Stimulated activated CD4-positive, alpha-beta T cell treated with anti-CD3 and anti-CD28 coated beads, Interleukin-1b, Interleukin-23, amount 100 ng/mL, for 48 hours (primary cell): ENCODE results near the gene ERBB4.

ENCODE experiments used
- DNase-seq: peaks from one replicate; pipeline ENCODE4 v3.0.0-alpha.2; 2020

Gene ERBB4

GRCh38 chr2:212426637-212427412 lies 111.8 kb downstream of the ERBB4 start:
- DNase-seq = no peak

DNA sequence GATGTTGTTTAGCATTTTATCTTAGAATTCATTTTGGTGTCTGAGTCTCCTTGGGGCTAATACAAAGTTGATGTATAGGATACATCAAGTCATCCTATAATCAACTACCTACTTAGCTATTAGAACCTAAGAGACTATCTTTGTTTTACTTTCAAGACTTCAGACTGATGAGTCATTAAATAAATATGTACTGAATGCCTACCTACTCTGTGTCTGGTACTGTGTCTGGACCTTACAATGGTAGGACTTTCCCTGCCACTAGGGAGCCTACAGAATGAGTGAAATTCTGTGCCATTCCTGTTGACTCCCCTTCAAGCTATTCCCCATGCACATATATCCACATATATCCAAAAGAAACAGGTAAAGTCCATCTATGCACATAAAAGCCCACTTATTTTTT lies 114.5 kb downstream of the ERBB4 start:
- no peak for DNase-seq

DNA sequence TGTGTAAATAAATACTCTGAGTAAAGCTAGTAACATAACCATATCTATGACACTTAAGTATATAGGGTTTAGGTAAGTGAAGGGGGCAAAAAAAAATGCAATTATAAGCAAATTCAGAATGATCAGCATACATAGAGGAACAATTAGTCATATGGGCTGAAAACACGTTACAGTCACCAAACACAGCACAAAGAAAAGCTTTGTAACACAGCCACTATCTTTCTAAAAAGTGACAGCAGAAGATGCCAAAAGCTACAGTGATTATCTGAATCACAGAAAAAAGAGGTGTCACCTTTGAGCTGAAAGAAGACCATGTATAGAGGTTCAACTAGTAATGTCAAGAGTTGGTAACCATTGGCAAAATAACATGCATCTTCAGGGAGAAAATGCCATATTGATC lies 115.5 kb downstream of the ERBB4 start:
- no peak for DNase-seq

GRCh38 chr2:212421556-212422334 lies 116.9 kb downstream of the ERBB4 start:
- DNase-seq = no peak

DNA sequence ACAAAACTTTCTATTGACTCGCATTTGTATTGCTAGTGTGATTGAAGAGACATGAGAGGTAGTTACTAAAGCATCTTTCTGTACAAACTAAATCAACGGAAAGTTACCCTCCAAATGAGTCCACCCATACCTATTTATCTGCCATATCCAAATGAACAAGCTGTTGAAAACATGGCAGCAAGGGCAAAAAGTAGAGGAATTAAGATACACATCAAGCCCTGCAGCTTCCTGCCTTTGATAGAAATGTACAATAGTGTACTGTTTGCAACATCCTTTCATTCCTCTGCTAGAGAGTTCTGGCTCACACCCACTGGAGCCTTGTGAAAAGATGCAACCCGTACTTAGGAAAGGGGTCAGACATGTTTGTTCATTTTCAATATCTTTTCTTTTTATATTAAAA lies 122.5 kb downstream of the ERBB4 start:
- DNase-seq = no peak

DNA sequence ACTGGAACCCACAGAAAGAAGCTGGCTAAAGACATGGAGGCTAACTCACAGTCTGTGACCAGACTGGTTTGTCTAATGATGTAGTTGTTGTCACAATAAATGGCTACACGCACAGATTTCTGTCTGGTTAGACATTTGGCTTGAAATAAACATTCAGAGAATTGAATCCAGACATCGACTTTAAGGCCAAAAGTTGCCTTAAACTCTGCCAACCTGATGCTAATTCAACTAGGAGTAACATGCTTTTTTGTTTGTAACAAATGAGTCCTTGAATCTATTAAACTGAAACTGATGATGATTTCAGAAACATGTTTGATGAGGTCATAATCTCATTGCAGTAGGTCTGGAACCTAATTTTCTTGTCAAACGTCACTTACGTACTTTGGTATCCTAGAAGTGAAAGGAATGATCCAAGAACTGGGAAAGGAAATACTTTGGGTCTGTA lies 123.8 kb downstream of the ERBB4 start:
- DNase-seq = no peak

DNA sequence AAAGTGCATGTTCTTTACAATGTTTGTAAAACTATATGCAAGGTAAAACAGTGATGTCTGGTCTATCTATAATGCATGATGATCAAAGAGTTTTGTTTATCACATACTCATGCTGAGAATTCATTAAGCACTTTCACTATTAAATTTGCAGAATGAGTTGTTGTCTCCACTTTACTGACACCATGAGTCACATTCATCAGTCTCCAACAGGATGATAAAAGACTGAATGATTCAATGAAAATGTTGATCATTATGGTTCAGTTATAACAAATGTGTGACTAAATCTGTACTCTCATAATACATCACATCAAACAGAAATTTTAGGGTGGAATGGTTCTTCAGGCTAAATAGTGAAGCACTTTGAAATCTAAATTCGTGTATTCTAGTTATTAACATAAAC lies 129.0 kb downstream of the ERBB4 start:
- DNase-seq = no peak

GRCh38 chr2:212408524-212408923 lies 130.1 kb downstream of the ERBB4 start:
- no peak for DNase-seq

DNA sequence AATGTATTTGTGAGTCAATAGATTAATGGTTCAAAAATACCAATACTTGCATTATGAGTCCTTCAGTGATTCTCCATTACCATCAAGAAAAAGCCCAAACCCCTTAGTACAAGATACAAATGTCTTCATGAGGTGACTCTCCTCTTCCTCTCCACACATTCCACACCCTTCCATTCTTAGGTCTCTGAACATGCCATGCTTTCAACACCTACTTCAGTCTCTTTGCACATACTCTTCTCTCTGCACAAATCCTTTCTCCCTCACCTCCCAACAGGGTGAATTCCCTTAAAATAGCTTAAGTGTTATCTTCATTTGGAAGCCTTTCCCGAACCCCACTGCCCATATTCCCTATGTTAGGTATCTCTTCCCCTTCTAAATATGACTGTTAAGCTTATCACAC lies 131.9 kb downstream of the ERBB4 start:
- DNase-seq = no peak

- no peak for DNase-seq
Observed at GRCh38 chr2:212402316-212402715, 136.3 kb downstream of the ERBB4 start.

DNA sequence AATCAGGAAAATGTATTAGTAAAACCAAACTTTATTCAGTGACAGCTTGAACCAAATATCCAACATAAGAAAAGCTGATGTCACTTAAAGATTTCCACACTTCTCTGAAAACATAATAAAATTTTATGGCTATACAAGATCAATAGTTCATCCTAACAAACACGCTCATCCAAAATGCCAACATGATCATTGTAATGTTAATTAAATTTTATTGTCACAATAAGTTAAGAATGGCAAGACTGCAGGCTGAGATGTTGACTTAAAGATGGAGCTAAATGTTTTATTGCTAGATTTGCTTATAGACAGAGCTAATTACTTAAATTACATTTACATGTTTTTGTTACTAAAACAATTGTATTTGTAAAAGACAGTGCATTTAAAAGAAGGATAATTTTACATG lies 140.3 kb downstream of the ERBB4 start:
- no peak for DNase-seq

GRCh38 chr2:212392544-212392943 lies 146.1 kb downstream of the ERBB4 start:
- no peak for DNase-seq

- DNase-seq = no peak
Observed at GRCh38 chr2:212392043-212392442, 146.6 kb downstream of the ERBB4 start.

- DNase-seq = no peak
Observed at GRCh38 chr2:212387146-212387545, 151.5 kb downstream of the ERBB4 start.

DNA sequence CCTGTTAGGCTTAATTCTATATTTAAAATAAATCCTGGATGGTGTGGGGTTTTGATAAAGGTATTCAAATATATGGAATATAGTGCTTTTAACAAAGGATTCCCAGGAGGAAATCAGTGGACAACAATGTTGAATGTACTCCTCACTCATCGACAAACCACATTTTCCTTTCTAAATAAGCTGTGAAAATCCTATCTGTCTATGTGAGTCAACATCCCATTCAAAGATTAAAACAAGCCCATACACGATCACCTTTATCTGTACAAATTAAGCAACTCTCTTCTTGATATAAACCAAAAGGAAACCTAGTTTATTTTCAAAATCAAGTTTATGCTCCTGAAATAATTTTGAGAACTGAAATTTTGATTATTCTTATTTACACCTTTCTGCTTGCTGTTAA lies 153.4 kb downstream of the ERBB4 start:
- DNase-seq = no peak

DNA sequence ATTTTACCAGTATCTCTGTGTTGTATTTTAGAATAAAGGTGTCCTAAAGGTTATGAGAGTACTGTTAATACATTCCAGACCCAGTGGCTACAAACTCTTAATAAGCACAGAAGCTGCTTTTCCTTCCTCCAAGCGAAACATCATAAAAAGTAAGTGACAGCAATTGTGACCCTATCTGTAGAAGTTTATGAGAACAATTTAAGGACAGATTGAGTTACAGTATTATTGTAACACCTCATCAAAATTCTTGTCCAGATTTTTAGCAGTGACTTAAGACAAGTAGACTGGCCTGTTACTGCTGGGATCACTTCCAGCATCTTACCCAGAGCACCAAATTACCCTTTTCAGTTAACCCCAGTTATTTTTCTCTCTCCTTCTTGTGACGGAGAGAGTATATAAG lies 154.6 kb downstream of the ERBB4 start:
- no peak for DNase-seq

DNA sequence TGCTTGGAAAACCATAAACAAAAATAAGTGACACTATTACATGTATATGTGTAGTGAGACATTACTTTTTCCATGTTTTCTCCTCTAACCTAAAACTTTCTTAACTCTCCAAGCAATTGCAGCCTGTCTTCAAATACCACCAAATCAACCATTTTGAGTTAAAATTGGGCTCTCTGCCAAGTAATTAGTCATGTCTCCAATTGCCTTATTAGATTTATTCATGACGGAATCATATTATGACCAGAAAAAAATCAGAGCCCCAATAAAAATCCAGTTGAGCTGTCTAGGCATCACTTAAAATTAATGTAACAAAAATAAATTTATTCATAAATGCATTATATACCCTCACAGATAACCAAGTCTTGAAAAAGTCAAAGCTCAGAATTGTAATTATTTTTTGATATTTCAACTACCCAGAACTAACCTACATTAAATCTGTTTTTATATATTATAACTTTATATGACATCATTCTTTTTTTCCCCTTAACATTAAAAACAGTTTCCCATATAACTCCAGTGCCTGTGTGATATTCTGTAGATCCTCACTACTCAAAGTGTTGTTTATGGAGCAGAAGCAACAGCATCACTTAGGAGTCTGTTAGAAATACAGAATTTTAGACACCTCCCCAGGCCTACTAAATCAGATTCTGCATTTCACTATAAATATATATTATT lies 157.0 kb downstream of the ERBB4 start:
- no peak for DNase-seq

- no peak for DNase-seq
Observed at GRCh38 chr2:212379103-212379502, 159.5 kb downstream of the ERBB4 start.

DNA sequence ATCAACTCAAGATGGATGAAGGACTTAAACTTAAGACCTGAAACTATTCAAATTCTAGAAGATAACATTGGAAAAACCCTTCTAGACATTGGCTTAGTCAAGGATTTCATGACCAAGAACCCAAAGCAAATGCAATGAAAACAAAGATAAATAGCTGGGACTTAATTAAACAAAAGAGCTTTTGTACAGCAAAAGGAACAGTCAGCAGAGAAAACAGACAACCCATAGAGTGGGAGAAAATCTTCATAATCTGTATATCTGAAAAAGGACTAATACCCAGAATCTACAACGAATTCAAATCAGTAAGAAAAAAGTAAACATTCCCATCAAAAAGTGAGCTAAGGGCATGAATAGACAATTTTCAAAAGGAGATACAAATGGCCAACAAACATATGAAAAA lies 171.2 kb downstream of the ERBB4 start:
- no peak for DNase-seq

DNA sequence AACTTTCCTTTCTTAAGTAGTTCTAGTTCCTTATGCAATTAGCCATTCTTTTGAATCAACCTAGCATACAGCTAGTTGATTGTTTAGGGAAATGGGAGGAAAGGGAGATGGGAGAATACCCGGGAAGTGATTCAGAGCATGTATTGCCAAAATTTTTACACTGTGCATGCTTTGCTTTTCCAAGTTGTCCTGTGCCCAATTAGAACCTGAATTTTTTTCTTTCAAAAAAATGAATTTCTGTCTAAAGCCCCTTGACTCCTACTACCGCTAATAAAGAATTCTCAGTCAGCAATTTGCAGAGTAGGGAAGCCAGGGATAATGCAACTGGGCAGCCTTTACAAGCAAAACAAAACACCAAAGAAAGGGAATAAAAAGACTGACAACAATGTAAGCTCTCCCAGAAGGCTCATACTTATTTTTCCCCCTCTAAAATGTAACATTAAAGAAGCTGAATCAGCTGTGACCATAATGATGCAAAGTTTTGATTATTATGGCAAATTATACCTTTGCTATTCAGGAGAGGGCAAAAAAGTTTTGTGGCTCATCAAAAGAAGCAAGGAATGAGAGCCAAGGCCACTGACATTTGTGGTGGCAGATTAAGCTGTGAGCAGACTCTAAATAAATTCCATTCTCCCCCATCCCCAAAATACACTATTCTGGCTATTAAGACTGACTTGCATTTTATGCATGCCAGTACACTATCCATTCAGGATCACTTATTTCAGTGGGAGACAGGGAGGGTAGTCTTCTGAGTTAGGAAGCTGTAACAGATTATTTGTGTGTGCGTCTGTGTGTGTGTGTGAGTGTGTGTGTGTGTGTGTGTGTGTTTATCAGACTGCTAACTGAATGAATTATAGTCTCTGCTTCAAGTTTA lies 174.3 kb downstream of the ERBB4 start:
- no peak for DNase-seq

DNA sequence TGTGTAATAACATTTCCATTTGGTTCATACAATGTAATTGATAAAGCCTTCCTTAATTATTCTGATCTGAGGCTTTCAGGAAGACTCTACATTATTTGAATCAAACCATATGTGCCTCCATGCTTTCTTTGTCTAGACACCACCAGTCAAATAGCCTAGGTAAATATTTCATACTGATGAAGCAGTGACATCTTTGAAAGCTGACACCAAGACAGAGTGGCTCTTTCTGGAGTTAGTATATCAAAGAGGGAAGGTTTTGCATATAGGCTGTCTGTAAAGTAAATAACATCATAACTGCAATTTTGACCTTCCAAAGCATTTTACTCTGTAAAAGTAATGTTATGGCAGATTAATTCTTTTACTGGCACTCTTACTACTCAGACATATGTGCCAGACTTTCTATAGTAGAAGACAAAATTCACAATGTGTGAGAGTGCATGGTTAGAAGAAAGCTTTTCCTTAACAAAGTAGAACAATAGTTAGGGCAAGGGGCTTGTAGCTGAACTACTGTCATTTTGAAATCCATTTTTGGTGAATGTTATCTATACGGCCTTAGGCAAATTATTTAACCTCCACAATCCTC lies 177.3 kb downstream of the ERBB4 start:
- no peak for DNase-seq

GRCh38 chr2:212360068-212360460 lies 178.5 kb downstream of the ERBB4 start:
- no peak for DNase-seq
